Gastrocnemius medialis (tissue), 4 donors: ENCODE data around the gene DPP10. TPM values are rescaled to one million over a fixed set of nuclear protein-coding genes. Genes with fewer than 3 reads are reported as not detected.

Experiments
- ATAC-seq, 2 donors: fragments of 150-250 bp; one replicate each; pipeline ENCODE4 v1.9.1; 2016
- DNase-seq, 2 donors: peaks; one replicate each; pipeline ENCODE4 v3.0.0-alpha.2; 2019
- H3K27ac ChIP-seq, 4 donors: fragments of 200-600 bp; sonication (generic); 1 replicate in 1 of 4; 2 replicates in 3 of 4; pipeline ENCODE4 v1.5.1; 2016 to 2018; ENCODE audit warnings: mild to moderate bottlenecking in 2 of 4, moderate library complexity in 1 of 4
- H3K27me3 ChIP-seq, 3 donors: fragments of 200-600 bp; sonication (generic) in 2 of 3; 1 replicate in 1 of 3; 2 replicates in 2 of 3; pipeline versions ENCODE4 v1.5.1 to v1.6.0; 2016 to 2019; ENCODE audit warnings: mild to moderate bottlenecking in 1 of 3, moderate library complexity in 1 of 3
- H3K36me3 ChIP-seq, 2 donors: fragments of 200-600 bp; sonication (generic) in 1 of 2; one replicate each; pipeline ENCODE4 v1.5.1; 2017 to 2018
- H3K4me1 ChIP-seq, 2 donors: fragments of 200-600 bp; sonication (generic) in 1 of 2; one replicate each; pipeline ENCODE4 v1.5.1; 2016 to 2017; ENCODE audit warnings: mild to moderate bottlenecking in 2 of 2
- H3K4me3 ChIP-seq, 4 donors: fragments of 200-600 bp; sonication (generic) in 3 of 4; 1 replicate in 1 of 4; 2 replicates in 3 of 4; pipeline ENCODE4 v1.5.1; 2016 to 2019; ENCODE audit warnings: mild to moderate bottlenecking in 2 of 4
- H3K9me3 ChIP-seq, 3 donors: fragments of 200-600 bp; sonication (generic) in 2 of 3; 1 replicate in 1 of 3; 2 replicates in 2 of 3; pipeline ENCODE4 v1.5.1; 2016 to 2019
- CTCF ChIP-seq, 5 experiments: fragments of 450-650 bp in 3 of 5; fragments of 200-600 bp in 2 of 5; sonication (generic) in 2 of 5; IDR thresholded peaks in 4 of 5; conservative IDR thresholded peaks in 1 of 5; 1 replicate in 4 of 5; 2 replicates in 1 of 5; pipeline ENCODE4 v1.5.1; 2016 to 2019; ENCODE audit warnings: antibody characterized with exemption in 5 of 5, mild to moderate bottlenecking in 3 of 5, moderate library complexity in 3 of 5
- POLR2A ChIP-seq, 2 donors: fragments of 450-650 bp; IDR thresholded peaks; one replicate each; pipeline ENCODE4 v1.6.1; 2017; ENCODE audit warnings: antibody characterized with exemption in 2 of 2, mild to moderate bottlenecking in 2 of 2, moderate library complexity in 2 of 2
- in situ Hi-C, 4 donors: fragments of 200-750 bp; cut with MboI; loops; one replicate each; pipeline versions ENCODE4 v1.15.0 to v1.8.0; 2017; ENCODE audit warnings: low sequenced_read_pairs in 4 of 4
- intact Hi-C: fragments of 100-400 bp; cut with DNase I; formaldehyde crosslinking; loops from one replicate; pipeline ENCODE4 v1.15.1; 2023; ENCODE audit warnings: low total_unique reads
- total RNA-seq, 4 donors: library from RNA; depleted of rRNA; stranded (reverse); fragments of >200 nt; gene quantifications; one replicate each; pipeline versions ENCODE4 v1.1.0 to v1.2.3, GENCODE V29; 2016

DPP10 gene
- total RNA-seq, 4 donors from 2014 or later = not detected

DNA sequence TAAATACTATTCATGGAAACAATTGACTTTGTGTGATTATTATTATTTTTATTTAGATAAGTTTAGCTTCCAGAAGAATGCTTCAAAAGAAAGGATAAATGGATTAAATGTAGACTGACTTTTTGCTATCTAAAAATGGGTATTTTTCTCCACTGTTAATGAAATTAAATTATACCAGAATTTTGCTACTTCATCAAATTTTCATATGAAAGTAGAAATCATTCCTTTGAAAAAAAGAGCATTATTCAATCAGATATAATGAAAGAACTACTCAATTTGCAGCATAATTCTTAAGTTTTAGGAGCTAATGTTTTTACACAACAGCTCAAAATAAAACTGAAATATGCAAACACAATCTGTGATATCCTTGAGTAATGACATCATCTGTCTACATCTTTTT, 1424.6 kb downstream of the DPP10 start:
- no peaks in the 10 kb centered on the region for H3K27me3 ChIP-seq
- DNase-seq (no peak), ATAC-seq (no peak)
- no peaks in the 10 kb centered on the region for H3K36me3 ChIP-seq
- intact Hi-C loops = no loop called here
- H3K27ac ChIP-seq = no peak overlapping the region
- in situ Hi-C loops = no loop called here
- H3K4me3 ChIP-seq = no peak overlapping the region
- no peaks in the 10 kb centered on the region for H3K9me3 ChIP-seq
- no peaks in the 10 kb centered on the region for H3K4me1 ChIP-seq
- no peak for TF ChIP-seq CTCF (IDR thresholded peaks at IDR 0.05 in 4 of 5, conservative IDR thresholded peaks at IDR 0.05 in 1 of 5)
- no peak for TF ChIP-seq POLR2A (IDR thresholded peaks at IDR 0.05)

DNA sequence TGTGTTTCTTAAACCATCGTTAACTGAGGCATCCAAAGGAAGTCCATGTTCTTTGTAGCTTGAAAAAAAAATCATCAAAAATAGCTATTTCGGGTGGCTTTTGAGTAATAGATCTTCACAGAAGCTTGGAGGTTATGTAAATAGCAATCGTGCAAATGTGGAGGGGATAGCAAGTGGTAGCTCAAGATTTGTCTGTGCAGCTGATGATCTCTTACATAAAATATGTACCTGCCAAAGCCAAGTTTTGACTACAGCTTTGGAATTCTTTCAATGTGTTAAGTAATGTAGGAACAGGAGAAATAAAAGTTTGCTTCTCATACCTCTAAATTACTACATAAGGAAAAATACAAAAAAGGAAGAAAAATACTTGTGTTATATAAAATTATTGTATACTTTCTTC, 1432.0 kb downstream of the DPP10 start:
- Histone ChIP-seq H3K9me3 (no peaks in the 10 kb centered on the region), H3K27ac (no peak overlapping the region), H3K36me3 (no peaks in the 10 kb centered on the region), H3K4me1 (no peaks in the 10 kb centered on the region), H3K27me3 (no peaks in the 10 kb centered on the region), H3K4me3 (no peak overlapping the region)
- in situ Hi-C loops = no loop called here
- ATAC-seq (no peak), DNase-seq (no peak)
- intact Hi-C loops = no loop called here
- TF ChIP-seq CTCF (IDR thresholded peaks at IDR 0.05 in 4 of 5, conservative IDR thresholded peaks at IDR 0.05 in 1 of 5) (no peak), POLR2A (IDR thresholded peaks at IDR 0.05) (no peak)

DNA sequence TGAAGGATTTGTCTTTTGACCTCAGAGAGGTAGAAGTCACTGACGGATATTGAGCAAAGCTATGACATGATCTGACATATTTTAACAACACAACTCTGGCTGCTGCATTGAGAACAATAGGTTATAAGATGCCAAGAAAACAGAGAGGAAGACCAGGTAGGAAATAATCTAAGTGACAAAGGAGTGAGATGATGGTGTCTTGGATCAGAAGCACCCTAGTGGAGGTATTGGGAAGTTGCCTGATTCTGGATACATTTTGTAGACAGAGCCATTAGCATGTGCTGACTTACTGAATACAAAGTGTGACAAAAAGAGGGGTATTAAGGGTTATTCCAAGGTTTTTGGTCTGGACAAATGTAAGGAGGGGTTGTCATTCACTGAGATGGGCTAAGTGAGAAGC, 1438.1 kb downstream of the DPP10 start:
- Histone ChIP-seq H3K9me3 (no peaks in the 10 kb centered on the region), H3K4me3 (no peak overlapping the region), H3K27me3 (no peaks in the 10 kb centered on the region), H3K4me1 (no peaks in the 10 kb centered on the region), H3K27ac (no peak overlapping the region), H3K36me3 (no peaks in the 10 kb centered on the region)
- no peak for TF ChIP-seq CTCF (IDR thresholded peaks at IDR 0.05 in 4 of 5, conservative IDR thresholded peaks at IDR 0.05 in 1 of 5)
- TF ChIP-seq POLR2A (IDR thresholded peaks at IDR 0.05) = no peak
- no peak for ATAC-seq
- intact Hi-C loops = no loop called here
- no peak for DNase-seq
- in situ Hi-C loops = no loop called here

- no peaks in the 10 kb centered on the region for H3K36me3 ChIP-seq
- intact Hi-C loops (no loop called here), in situ Hi-C loops (no loop called here)
- no peak for DNase-seq
- no peak for ATAC-seq
- no peaks in the 10 kb centered on the region for H3K9me3 ChIP-seq
- no peak for TF ChIP-seq CTCF (IDR thresholded peaks at IDR 0.05 in 4 of 5, conservative IDR thresholded peaks at IDR 0.05 in 1 of 5)
- TF ChIP-seq POLR2A (IDR thresholded peaks at IDR 0.05) = no peak
- no peak overlapping the region for H3K27ac ChIP-seq
- no peaks in the 10 kb centered on the region for H3K4me1 ChIP-seq
- no peak overlapping the region for H3K4me3 ChIP-seq
- H3K27me3 ChIP-seq = no peaks in the 10 kb centered on the region
Measured at GRCh38 chr2:115887209-115887776, 1444.9 kb downstream of the DPP10 start.
